Sigmoid colon (tissue), 7 donors: ENCODE data around the gene TENM4. TPM values are rescaled to one million over a fixed set of nuclear protein-coding genes. Genes with fewer than 3 reads are reported as not detected.
"Not testable (repeated sequence)": the region's sequence is repeated elsewhere in the genome, so short reads cannot be mapped to it uniquely, and the experiment has no call there.

ENCODE experiments used
- DNase-seq: peaks from one replicate; pipeline ENCODE4 v3.0.0-alpha.2; 2019
- H3K27ac ChIP-seq, 4 donors: fragments of 200-600 bp; sonication (generic); one replicate each; pipeline ENCODE4 v1.5.1; 2016 to 2019; ENCODE audit warnings: mild to moderate bottlenecking in 1 of 4
- H3K27me3 ChIP-seq, 3 donors: fragments of 200-600 bp; sonication (generic); one replicate each; pipeline ENCODE4 v1.5.1; 2019; ENCODE audit warnings: mild to moderate bottlenecking in 1 of 3
- H3K36me3 ChIP-seq, 4 donors: fragments of 200-600 bp; sonication (generic); one replicate each; pipeline ENCODE4 v1.5.1; 2016 to 2019
- H3K4me1 ChIP-seq, 4 donors: fragments of 200-600 bp; sonication (generic); one replicate each; pipeline ENCODE4 v1.5.1; 2017 to 2019
- H3K4me3 ChIP-seq, 4 donors: fragments of 200-600 bp; sonication (generic); one replicate each; pipeline ENCODE4 v1.5.1; 2017 to 2019; ENCODE audit warnings: mild to moderate bottlenecking in 2 of 4, moderate library complexity in 1 of 4
- H3K9me3 ChIP-seq, 4 donors: fragments of 200-600 bp in 3 of 4; sonication (generic) in 3 of 4; one replicate each; pipeline versions ENCODE4 v1.5.1 to v1.6.1; 2013 to 2019
- EP300 ChIP-seq, 4 donors: sonication (generic); formaldehyde crosslinking; IDR thresholded peaks; one replicate each; pipeline ENCODE4 v1.6.1; 2017; ENCODE audit warnings: antibody characterized with exemption in 4 of 4
- POLR2A ChIP-seq, 2 donors: fragments of 450-650 bp; IDR thresholded peaks; one replicate each; pipeline ENCODE4 v1.6.1; 2016; ENCODE audit warnings: antibody characterized with exemption in 2 of 2, mild to moderate bottlenecking in 2 of 2, moderate library complexity in 2 of 2
- POLR2AphosphoS5 ChIP-seq, 4 donors: sonication (generic); formaldehyde crosslinking; IDR thresholded peaks; one replicate each; pipeline ENCODE4 v1.6.1; 2017; ENCODE audit warnings: antibody characterized with exemption in 4 of 4
- WGBS, 2 donors: extraction: QIAGEN DNeasy Blood & Tissue Kit; methylation state at CpG; one replicate each; pipeline ENCODE4 v1.1.7; 2013; 5-methylcytosine and 5-hydroxymethylcytosine counted together
- intact Hi-C: fragments of 100-400 bp; cut with DNase I; formaldehyde crosslinking; loops from one replicate; pipeline ENCODE4 v1.15.1; 2023
- polyA plus RNA-seq, 3 donors: library from polyadenylated mRNA; stranded (reverse); fragments of 200-250 nt; gene quantifications; one replicate each; pipeline ENCODE4 v1.2.3, GENCODE V29; 2013
- total RNA-seq, 4 donors: library from RNA; depleted of rRNA; stranded (reverse); fragments of >200 nt; gene quantifications; one replicate each; pipeline ENCODE4 v1.1.0, GENCODE V29; 2016
- TF ChIP-seq, protein P1 (sequence below), 4 experiments: fragments of 450-650 bp in 3 of 4; fragments of 200-600 bp in 1 of 4; IDR thresholded peaks; one replicate each; pipeline ENCODE4 v1.5.1; 2016 to 2019; ENCODE audit warnings: antibody characterized with exemption in 4 of 4, mild to moderate bottlenecking in 3 of 4, moderate library complexity in 2 of 4
- donor health status: healthy with polysubstance abuse.
- donor health status: Bipolar disorder and iron deficiency.
- donor health status: healthy.

Gene TENM4
- total and polyA plus RNA-seq, 7 donors: 0.23 to 14.6 (median 1.9) TPM; not detected in 1

DNA sequence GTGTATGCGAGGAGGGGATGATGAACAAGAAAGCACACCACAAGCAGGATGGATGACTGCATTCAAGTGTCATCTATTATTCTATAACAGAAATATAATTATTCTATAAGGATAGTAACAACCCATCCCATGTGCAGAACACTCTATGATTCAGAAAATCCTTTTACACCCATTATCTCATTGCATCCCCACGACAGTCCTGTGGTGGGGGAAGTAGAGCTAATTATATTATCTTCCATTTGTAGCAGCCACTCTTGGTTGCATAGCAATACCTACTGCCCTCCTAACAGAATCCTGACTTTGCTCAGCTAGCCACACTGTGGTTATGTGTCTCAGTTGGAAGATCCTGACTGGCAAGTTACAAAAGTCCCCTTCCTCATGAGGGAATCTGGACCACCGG lies 459.7 kb downstream of the TENM4 start:
- H3K9me3 ChIP-seq: no peaks in the 10 kb centered on the region
- H3K27me3 ChIP-seq: no peaks in the 10 kb centered on the region
- H3K36me3 ChIP-seq: no peaks in the 10 kb centered on the region
- H3K4me3 ChIP-seq: no peak overlapping the region
- no peak for DNase-seq
- H3K4me1 ChIP-seq: peaks cover 0 to 6% (median 2%) of the 10 kb centered on the region in 4 donors
- WGBS, 2 donors: 79 to 82% methylated on average over 3 of the region's 3 CpGs
- TF ChIP-seq, protein P1, sequence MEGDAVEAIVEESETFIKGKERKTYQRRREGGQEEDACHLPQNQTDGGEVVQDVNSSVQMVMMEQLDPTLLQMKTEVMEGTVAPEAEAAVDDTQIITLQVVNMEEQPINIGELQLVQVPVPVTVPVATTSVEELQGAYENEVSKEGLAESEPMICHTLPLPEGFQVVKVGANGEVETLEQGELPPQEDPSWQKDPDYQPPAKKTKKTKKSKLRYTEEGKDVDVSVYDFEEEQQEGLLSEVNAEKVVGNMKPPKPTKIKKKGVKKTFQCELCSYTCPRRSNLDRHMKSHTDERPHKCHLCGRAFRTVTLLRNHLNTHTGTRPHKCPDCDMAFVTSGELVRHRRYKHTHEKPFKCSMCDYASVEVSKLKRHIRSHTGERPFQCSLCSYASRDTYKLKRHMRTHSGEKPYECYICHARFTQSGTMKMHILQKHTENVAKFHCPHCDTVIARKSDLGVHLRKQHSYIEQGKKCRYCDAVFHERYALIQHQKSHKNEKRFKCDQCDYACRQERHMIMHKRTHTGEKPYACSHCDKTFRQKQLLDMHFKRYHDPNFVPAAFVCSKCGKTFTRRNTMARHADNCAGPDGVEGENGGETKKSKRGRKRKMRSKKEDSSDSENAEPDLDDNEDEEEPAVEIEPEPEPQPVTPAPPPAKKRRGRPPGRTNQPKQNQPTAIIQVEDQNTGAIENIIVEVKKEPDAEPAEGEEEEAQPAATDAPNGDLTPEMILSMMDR (IDR thresholded peaks at IDR 0.05): no peak
- TF ChIP-seq EP300 (IDR thresholded peaks at IDR 0.05) (no peak), POLR2A (IDR thresholded peaks at IDR 0.05) (no peak), POLR2AphosphoS5 (IDR thresholded peaks at IDR 0.05) (no peak)
- H3K27ac ChIP-seq: no peak overlapping the region
- intact Hi-C loops: no loop called here

GRCh38 chr11:78978831-78979230 lies 462.0 kb downstream of the TENM4 start:
- DNase-seq: no peak
- Histone ChIP-seq H3K4me3 (no peak overlapping the region), H3K4me1 (peaks cover 0 to 6% (median 2%) of the 10 kb centered on the region in 4 donors), H3K27ac (no peak overlapping the region), H3K27me3 (no peaks in the 10 kb centered on the region), H3K9me3 (no peaks in the 10 kb centered on the region), H3K36me3 (no peaks in the 10 kb centered on the region)
- TF ChIP-seq POLR2A (IDR thresholded peaks at IDR 0.05): no peak
- 63 to 76% methylated on average over 2 of the region's 2 CpGs for WGBS, 2 donors
- intact Hi-C loops: no loop called here

DNA sequence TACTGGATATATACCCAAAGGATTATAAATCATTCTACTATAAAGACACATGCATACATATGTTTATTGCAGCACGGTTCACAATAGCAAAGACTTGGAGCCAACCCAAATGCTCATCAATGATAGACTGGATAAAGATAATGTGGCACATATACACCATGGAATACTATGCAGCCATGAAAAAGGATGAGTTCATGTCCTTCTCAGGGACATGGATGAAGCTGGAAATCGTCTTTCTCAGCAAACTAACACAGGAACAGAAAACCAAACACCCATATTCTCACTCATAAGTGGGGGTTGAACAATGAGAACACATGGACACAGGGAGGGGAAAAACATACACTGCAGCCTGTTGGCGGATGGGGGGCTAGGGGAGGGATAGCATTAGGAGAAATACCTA lies 463.0 kb downstream of the TENM4 start:
- H3K9me3 ChIP-seq, H3K4me3 ChIP-seq, H3K36me3 ChIP-seq, H3K27ac ChIP-seq, DNase-seq, H3K4me1 ChIP-seq, H3K27me3 ChIP-seq, intact Hi-C loops: not testable (repeated sequence)
- 70 to 87% methylated on average over 3 of the region's 3 CpGs for WGBS, 2 donors

GRCh38 chr11:78977009-78977408 lies 463.8 kb downstream of the TENM4 start:
- TF ChIP-seq, protein P1 (IDR thresholded peaks at IDR 0.05): no peak
- TF ChIP-seq POLR2A (IDR thresholded peaks at IDR 0.05) (no peak), EP300 (IDR thresholded peaks at IDR 0.05) (no peak), POLR2AphosphoS5 (IDR thresholded peaks at IDR 0.05) (no peak)
- no peak overlapping the region for H3K4me3 ChIP-seq
- 92% methylated on average over 3 of the region's 3 CpGs for WGBS, 2 donors
- H3K27me3 ChIP-seq: no peaks in the 10 kb centered on the region
- no peaks in the 10 kb centered on the region for H3K4me1 ChIP-seq
- H3K9me3 ChIP-seq: no peaks in the 10 kb centered on the region
- no peak for DNase-seq
- H3K36me3 ChIP-seq: no peaks in the 10 kb centered on the region
- intact Hi-C loops: no loop called here
- no peak overlapping the region for H3K27ac ChIP-seq

DNA sequence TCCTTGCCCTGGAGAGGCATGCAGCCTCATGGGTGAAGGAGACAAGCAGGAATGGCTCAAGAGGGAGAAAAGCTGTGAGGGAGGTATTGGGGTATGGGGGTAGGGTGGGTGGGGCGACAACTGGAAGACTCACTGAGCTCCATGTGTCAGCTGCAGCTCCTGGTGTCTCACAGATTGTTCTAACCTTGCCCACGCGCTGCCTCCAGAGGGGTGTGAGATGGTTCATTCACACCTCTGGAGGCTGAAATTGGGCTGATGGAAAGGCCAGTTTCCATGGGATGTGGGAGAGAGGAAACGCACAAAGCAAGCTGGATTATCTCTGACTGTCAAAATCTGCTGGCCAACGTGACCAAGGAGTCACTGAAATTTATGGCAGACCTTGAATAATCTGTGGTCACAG lies 465.7 kb downstream of the TENM4 start:
- intact Hi-C loops: no loop called here

GRCh38 chr11:78973876-78974275 lies 467.0 kb downstream of the TENM4 start:
- Histone ChIP-seq H3K27ac (no peak overlapping the region), H3K36me3 (no peaks in the 10 kb centered on the region), H3K4me1 (no peaks in the 10 kb centered on the region), H3K9me3 (no peaks in the 10 kb centered on the region), H3K4me3 (no peak overlapping the region), H3K27me3 (no peaks in the 10 kb centered on the region)
- TF ChIP-seq POLR2A (IDR thresholded peaks at IDR 0.05) (no peak), POLR2AphosphoS5 (IDR thresholded peaks at IDR 0.05) (no peak), EP300 (IDR thresholded peaks at IDR 0.05) (no peak)
- TF ChIP-seq, protein P1 (IDR thresholded peaks at IDR 0.05): no peak
- no peak for DNase-seq
- WGBS, 2 donors: 47 to 59% methylated on average over 1 of the region's 1 CpG
- intact Hi-C loops: no loop called here

More for the DNA sequence above, 465.7 kb downstream of the TENM4 start:
- H3K9me3 ChIP-seq: no peaks in the 10 kb centered on the region
- no peaks in the 10 kb centered on the region for H3K27me3 ChIP-seq
- TF ChIP-seq, protein P1 (IDR thresholded peaks at IDR 0.05): no peak
- TF ChIP-seq POLR2AphosphoS5 (IDR thresholded peaks at IDR 0.05): no peak
- TF ChIP-seq EP300 (IDR thresholded peaks at IDR 0.05): no peak
- no peak overlapping the region for H3K4me3 ChIP-seq
- no peaks in the 10 kb centered on the region for H3K36me3 ChIP-seq
- H3K4me1 ChIP-seq: no peaks in the 10 kb centered on the region
- 75 to 86% methylated on average over 5 of the region's 5 CpGs for WGBS, 2 donors
- H3K27ac ChIP-seq: no peak overlapping the region
- DNase-seq: no peak
